IMR-90 (cell line): ENCODE data around the gene ARHGAP35. TPM values are rescaled to one million over a fixed set of nuclear protein-coding genes. Genes with fewer than 3 reads are reported as not detected.

ENCODE experiments used
- ATAC-seq: fragments of 200-7000 bp; cut with Tn5 transposase; 2 replicates; pipeline ENCODE4 v1.9.1; 2020; ENCODE audit warnings: low read depth, mild to moderate bottlenecking, moderate library complexity
- BruUV-seq: library from RNA; stranded (reverse); fragments of 400-500 nt; replicated peaks from 2 replicates; lab custom pipeline; 2021; lab: Mats Ljungman, UMichigan
- CTCF ChIA-PET: fragments of 300-600 bp; formaldehyde crosslinking; extraction: SDS; loops from one replicate; lab custom pipeline; 2021; ENCODE audit warnings: antibody characterized with exemption; lab: Yijun Ruan, JAX
- POLR2A ChIA-PET: fragments of 300-600 bp; sonication (Branson Sonifier 250); formaldehyde crosslinking; loops from one replicate; lab custom pipeline; 2022; ENCODE audit warnings: antibody characterized with exemption; ENCODE audit not compliant: unreplicated experiment; lab: Charles Lee
- DNase-seq: peaks from one replicate; pipeline ENCODE4 v3.0.0; 2013
- H2AFZ ChIP-seq: replicated peaks from 2 replicates; pipeline ENCODE3; 2013; ENCODE audit warnings: low read length, mild to moderate bottlenecking; ENCODE audit not compliant: poor library complexity
- H2AK5ac ChIP-seq: 2 replicates; pipeline ENCODE4 v1.6.1; 2013; ENCODE audit warnings: low read depth, low read length, inconsistent platforms
- H2AK9ac ChIP-seq: replicated peaks from 2 replicates; pipeline ENCODE3; 2013; ENCODE audit warnings: mild to moderate bottlenecking, low read depth, low read length, moderate library complexity; ENCODE audit not compliant: poor library complexity
- H2BK120ac ChIP-seq: 2 replicates; pipeline ENCODE4 v1.6.1; 2013; ENCODE audit warnings: low read depth, low read length, inconsistent platforms
- H2BK15ac ChIP-seq: 3 replicates; pipeline ENCODE4 v1.6.1; 2013; ENCODE audit warnings: low read depth, low read length, inconsistent platforms
- H2BK20ac ChIP-seq: 2 replicates; pipeline ENCODE4 v1.6.1; 2013; ENCODE audit warnings: low read depth, mild to moderate bottlenecking, inconsistent platforms, low read length, moderate library complexity
- H2BK5ac ChIP-seq: 2 replicates; pipeline ENCODE4 v1.6.1; 2013; ENCODE audit warnings: mild to moderate bottlenecking, low read depth, low read length, inconsistent platforms; ENCODE audit not compliant: poor library complexity, severe bottlenecking
- H3K14ac ChIP-seq: replicated peaks from 2 replicates; pipeline ENCODE4 v1.6.1; 2013; ENCODE audit warnings: low read depth, low read length, inconsistent platforms
- H3K18ac ChIP-seq: 2 replicates; pipeline ENCODE4 v1.6.1; 2013; ENCODE audit warnings: low read depth, low read length, control low read depth
- H3K23ac ChIP-seq: 2 replicates; pipeline ENCODE4 v1.6.1; 2013; ENCODE audit warnings: low read depth, low read length, inconsistent platforms
- H3K27ac ChIP-seq: 2 replicates; pipeline ENCODE4 v1.5.1; 2013; ENCODE audit warnings: mild to moderate bottlenecking, control low read depth, low read length; ENCODE audit not compliant: insufficient read depth
- H3K27me3 ChIP-seq: 2 replicates; pipeline ENCODE4 v1.6.1; 2013; ENCODE audit warnings: low read length; ENCODE audit not compliant: control insufficient read depth, insufficient read depth
- H3K36me3 ChIP-seq: 2 replicates; pipeline ENCODE4 v1.6.1; 2013; ENCODE audit warnings: low read length, mixed read lengths; ENCODE audit not compliant: control insufficient read depth, insufficient read depth
- H3K4ac ChIP-seq: 2 replicates; pipeline ENCODE4 v1.6.1; 2013; ENCODE audit warnings: low read depth, low read length, inconsistent platforms
- H3K4me1 ChIP-seq: 2 replicates; pipeline ENCODE4 v1.6.1; 2013; ENCODE audit warnings: low read length, mixed read lengths; ENCODE audit not compliant: control insufficient read depth, insufficient read depth
- H3K4me2 ChIP-seq: 2 replicates; pipeline ENCODE4 v1.6.1; 2013; ENCODE audit warnings: low read depth, mild to moderate bottlenecking, control low read depth, low read length, moderate library complexity
- H3K4me3 ChIP-seq: 2 replicates; pipeline ENCODE4 v1.5.1; 2013; ENCODE audit warnings: low read depth, mild to moderate bottlenecking, control low read depth, low read length, moderate library complexity; ENCODE audit not compliant: insufficient read depth
- H3K56ac ChIP-seq: 2 replicates; pipeline ENCODE4 v1.6.1; 2013; ENCODE audit warnings: low read length, inconsistent platforms; ENCODE audit not compliant: insufficient read depth; ENCODE audit errors: extremely low read depth
- H3K79me1 ChIP-seq, 2 experiments: 2 replicates each; pipeline ENCODE4 v1.6.1; 2013; ENCODE audit warnings: low read length in 2 of 2, inconsistent platforms in 1 of 2, low read depth in 1 of 2
- H3K9ac ChIP-seq: 2 replicates; pipeline ENCODE4 v1.6.1; 2013; ENCODE audit warnings: low read depth, low read length, control low read depth
- H3K9me1 ChIP-seq: 2 replicates; pipeline ENCODE4 v1.6.1; 2013; ENCODE audit warnings: low read length, inconsistent platforms; ENCODE audit not compliant: insufficient read depth
- H3K9me3 ChIP-seq: 2 replicates; pipeline ENCODE4 v1.6.1; 2013; ENCODE audit warnings: low read length; ENCODE audit not compliant: control insufficient read depth, insufficient read depth
- H4K20me1 ChIP-seq: 2 replicates; pipeline ENCODE4 v1.6.1; 2013; ENCODE audit warnings: low read length, inconsistent platforms; ENCODE audit not compliant: insufficient read depth
- H4K5ac ChIP-seq: 2 replicates; pipeline ENCODE4 v1.6.1; 2013; ENCODE audit warnings: mild to moderate bottlenecking, low read depth, low read length, control low read depth
- H4K8ac ChIP-seq, 2 experiments: 2 replicates each; pipeline ENCODE4 v1.6.1; 2013; ENCODE audit warnings: low read depth in 2 of 2, low read length in 2 of 2, control low read depth in 1 of 2, inconsistent platforms in 1 of 2
- H4K91ac ChIP-seq: 2 replicates; pipeline ENCODE4 v1.6.1; 2013; ENCODE audit warnings: low read depth, low read length, inconsistent platforms; ENCODE audit not compliant: insufficient read depth
- BHLHE40 ChIP-seq: fragments of 150-350 bp; IDR thresholded peaks from 2 replicates; pipeline ENCODE4 v1.6.1; 2016; ENCODE audit warnings: mild to moderate bottlenecking, low read depth, low read length
- CEBPB ChIP-seq: IDR thresholded peaks from 2 replicates; pipeline ENCODE4 v1.6.1; 2012; ENCODE audit warnings: low read depth, low read length, improper control_type of control experiment
- CHD1 ChIP-seq: IDR thresholded peaks from 2 replicates; pipeline ENCODE4 v1.6.1; 2012; ENCODE audit warnings: low read depth, low read length, improper control_type of control experiment
- CTCF ChIP-seq: conservative IDR thresholded peaks from 2 replicates; pipeline ENCODE4 v1.5.1; 2012; ENCODE audit warnings: mild to moderate bottlenecking, low read depth, low read length, improper control_type of control experiment
- ELK1 ChIP-seq: fragments of 150-350 bp; IDR thresholded peaks from 2 replicates; pipeline ENCODE4 v1.6.1; 2016; ENCODE audit warnings: low read depth, mild to moderate bottlenecking, low read length, moderate library complexity, borderline replicate concordance
- FOS ChIP-seq: fragments of 150-350 bp; IDR thresholded peaks from 2 replicates; pipeline ENCODE4 v1.6.1; 2016; ENCODE audit warnings: low read depth, low read length
- MAFK ChIP-seq: IDR thresholded peaks from 2 replicates; pipeline ENCODE4 v1.6.1; 2012; ENCODE audit warnings: low read depth, low read length, improper control_type of control experiment
- MAZ ChIP-seq: IDR thresholded peaks from 2 replicates; pipeline ENCODE4 v1.6.1; 2012; ENCODE audit warnings: low read depth, mild to moderate bottlenecking, low read length, improper control_type of control experiment, moderate library complexity, borderline replicate concordance
- MXI1 ChIP-seq: IDR thresholded peaks from 2 replicates; pipeline ENCODE4 v1.6.1; 2012; ENCODE audit warnings: low read depth, mild to moderate bottlenecking, low read length, moderate library complexity, borderline replicate concordance
- NFE2L2 ChIP-seq: fragments of 150-350 bp; IDR thresholded peaks from 2 replicates; pipeline ENCODE4 v1.6.1; 2016; ENCODE audit warnings: low read depth, mild to moderate bottlenecking, low read length
- POLR2A ChIP-seq: IDR thresholded peaks from 2 replicates; pipeline ENCODE4 v1.6.1; 2012; ENCODE audit warnings: mild to moderate bottlenecking, low read depth, low read length
- RAD21 ChIP-seq: IDR thresholded peaks from 2 replicates; pipeline ENCODE4 v1.6.1; 2012; ENCODE audit warnings: low read length, improper control_type of control experiment
- RCOR1 ChIP-seq: IDR thresholded peaks from 2 replicates; pipeline ENCODE4 v1.6.1; 2012; ENCODE audit warnings: mild to moderate bottlenecking, low read length, improper control_type of control experiment; ENCODE audit not compliant: insufficient replicate concordance
- RFX5 ChIP-seq: IDR thresholded peaks from 2 replicates; pipeline ENCODE4 v1.8.0; 2012; ENCODE audit warnings: low read depth, mild to moderate bottlenecking, low read length, moderate library complexity
- SMC3 ChIP-seq: fragments of 150-350 bp; IDR thresholded peaks from 2 replicates; pipeline ENCODE4 v1.6.1; 2016; ENCODE audit warnings: low read depth, mild to moderate bottlenecking, antibody characterized with exemption, low read length, moderate library complexity
- USF2 ChIP-seq: fragments of 150-350 bp; IDR thresholded peaks from 2 replicates; pipeline ENCODE4 v1.6.1; 2017; ENCODE audit warnings: mild to moderate bottlenecking, antibody characterized with exemption, low read length, low read depth
- WGBS, 2 experiments: methylation state at CpG; one replicate each; pipeline versions ENCODE4 v1.1.5 to v1.1.7; 2013; ENCODE audit warnings: missing lambda C conversion rate in 2 of 2; ENCODE audit not compliant: insufficient read length in 1 of 2; ENCODE audit errors: extremely low coverage in 2 of 2; 5-methylcytosine and 5-hydroxymethylcytosine counted together
- dilution Hi-C: fragments of 300-500 bp; cut with HindIII; formaldehyde crosslinking; loops from one replicate; pipeline ENCODE4 v1.14.3; 2018; ENCODE audit warnings: low sequenced_read_pairs; ENCODE audit not compliant: unreplicated experiment
- in situ Hi-C: fragments of 300-500 bp; cut with MboI; formaldehyde crosslinking; loops from 3 replicates; pipeline ENCODE4 v1.14.3; 2019; ENCODE audit warnings: low sequenced_read_pairs, inconsistent platforms, mixed read lengths
- intact Hi-C: fragments of 100-400 bp; cut with micrococcal nuclease; formaldehyde crosslinking; loops from 2 replicates; pipeline ENCODE4 v1.10.0; 2022
- polyA plus RNA-seq, 3 experiments: library from polyadenylated mRNA; depleted of rRNA; stranded (reverse); fragments of >200 nt; gene quantifications; 2 replicates each; pipeline ENCODE4 v1.2.3, GENCODE V29; 2012; ENCODE audit warnings: low replicate concordance in 1 of 3
- total RNA-seq: library from RNA; depleted of rRNA; stranded (reverse); fragments of >200 nt; gene quantifications from 2 replicates; pipeline ENCODE4 v1.2.3, GENCODE V29; 2012

Gene ARHGAP35
- total and polyA plus RNA-seq, 2 of the 4 experiments (the other 2 are of a cell fraction): 16.4 to 29.0 TPM

- H3K9ac ChIP-seq: no peak overlapping the region
- peak overlapping the region; percentile 62 for H3K4ac ChIP-seq
- H2AFZ ChIP-seq: no peak overlapping the region
- intact Hi-C loops (no loop called here), dilution Hi-C loops (no loop called here), in situ Hi-C loops (no loop called here)
- peaks cover 29% of the 10 kb centered on the region for H3K4me1 ChIP-seq
- peak overlapping the region; percentile 84 for H2BK5ac ChIP-seq
- no peak overlapping the region for H4K5ac ChIP-seq
- H3K18ac ChIP-seq: no peak overlapping the region; the same call in 1 of the 2 replicates
- ChIA-PET CTCF (interaction anchor here (0.5 to 0.6 kb wide), 2 partner anchors 12 to 134 kb away, joined by 3 to 4 read pairs; no protein-coding TSS in a partner anchor), POLR2A (no interaction called here)
- no peaks in the 10 kb centered on the region for H3K27me3 ChIP-seq
- H3K56ac ChIP-seq: no peak overlapping the region
- BruUV-seq: no TSS peak
- H3K4me2 ChIP-seq: peak overlapping the region; percentile 47; the same call in 1 of the 2 replicates
- peaks cover 59% of the 10 kb centered on the region for H4K20me1 ChIP-seq
- peak overlapping the region in 1 of 2 experiments; percentile 15; a peak in 1 of 4 replicates for H4K8ac ChIP-seq
- H3K9me3 ChIP-seq: no peaks in the 10 kb centered on the region
- H3K79me1 ChIP-seq: peaks cover 46 to 82% of the 10 kb centered on the region in 2 experiments
- ATAC-seq: peak; percentile 53
- H3K23ac ChIP-seq: peak overlapping the region; percentile 21
- no peak overlapping the region for H2AK9ac ChIP-seq
- H3K14ac ChIP-seq: peak overlapping the region; percentile 20
- H2AK5ac ChIP-seq: peak overlapping the region; percentile 55
- no peaks in the 10 kb centered on the region for H3K36me3 ChIP-seq
- peak overlapping the region; percentile 18; the same call in 1 of the 2 replicates for H3K27ac ChIP-seq
- H2BK20ac ChIP-seq: peak overlapping the region; percentile 27; the same call in 1 of the 2 replicates
- peak; percentile 31 for DNase-seq
- no peak overlapping the region for H2BK15ac ChIP-seq
- H4K91ac ChIP-seq: peak overlapping the region; percentile 16; the same call in 1 of the 2 replicates
- no peak for TF ChIP-seq MXI1
- TF ChIP-seq POLR2A: no peak
- no peak for TF ChIP-seq CHD1
- TF ChIP-seq RFX5: no peak
- TF ChIP-seq USF2: no peak
- TF ChIP-seq CEBPB: no peak
- TF ChIP-seq ELK1: no peak
- no peak for TF ChIP-seq RCOR1
- no peak for TF ChIP-seq MAFK
- no peak for TF ChIP-seq SMC3
- TF ChIP-seq NFE2L2: no peak
- TF ChIP-seq RAD21: no peak
- no peak for TF ChIP-seq CTCF
- no peak for TF ChIP-seq FOS
- TF ChIP-seq BHLHE40: no peak
- TF ChIP-seq MAZ: no peak
- peaks cover 25% of the 10 kb centered on the region for H3K9me1 ChIP-seq
- no peak overlapping the region for H3K4me3 ChIP-seq
- 40% methylated on average over 1 of the region's 4 CpGs; no CpG with 5 or more reads in 1 of the 2 experiments for WGBS, 2 experiments
- H2BK120ac ChIP-seq: peak overlapping the region; percentile 50; the same call in 1 of the 2 replicates
Measured at GRCh38 chr19:46902402-46902766, 41.6 kb downstream of the ARHGAP35 start.
